B cell (primary cell): ENCODE results near the gene MBNL2.

Experiments used
- CTCF ChIP-seq: fragments of 200-600 bp; IDR thresholded peaks from one replicate; pipeline ENCODE4 v1.8.0; 2022; ENCODE audit warnings: antibody characterized with exemption, mild to moderate bottlenecking
- EZH2 ChIP-seq: IDR thresholded peaks from 2 replicates; pipeline ENCODE4 v1.6.1; 2012; ENCODE audit warnings: borderline replicate concordance, low read depth, mild to moderate bottlenecking, moderate library complexity, low read length; ENCODE audit not compliant: insufficient read depth, poor library complexity, severe bottlenecking

- TF ChIP-seq EZH2 = no peak
- no peak for TF ChIP-seq CTCF
Observed at GRCh38 chr13:97215325-97215724, 6.8 kb upstream of the MBNL2 start.
